WTC11 (cell line): ENCODE results near the gene ACADL. TPM values are rescaled to one million over a fixed set of nuclear protein-coding genes. Genes with fewer than 3 reads are reported as not detected.

ENCODE experiments used
- ATAC-seq: fragments of 200-7000 bp; cut with Tn5 transposase; 2 replicates; pipeline ENCODE4 v1.10.0; 2021; ENCODE audit warnings: mild to moderate bottlenecking, moderate library complexity
- CTCF ChIA-PET: fragments of 300-600 bp; sonication (Branson Sonifier 250); formaldehyde crosslinking; loops from one replicate; lab custom pipeline; 2021; ENCODE audit warnings: antibody characterized with exemption; lab: Charles Lee
- POLR2A ChIA-PET: fragments of 350-600 bp; sonication (Branson Sonifier 250); formaldehyde crosslinking; loops from one replicate; lab custom pipeline; 2021; ENCODE audit warnings: antibody characterized with exemption; lab: Charles Lee
- DNase-seq: peaks from one replicate; pipeline ENCODE4 v3.0.0; 2021; ENCODE audit warnings: low spot score
- H3K27ac Mint-ChIP-seq: 2 replicates; pipeline ENCODE4 v1.8.0; 2021; ENCODE audit warnings: mixed read lengths
- H3K27me3 Mint-ChIP-seq: 2 replicates; pipeline ENCODE4 v1.8.0; 2021; ENCODE audit warnings: low read depth, mild to moderate bottlenecking, moderate library complexity, mixed read lengths
- H3K36me3 Mint-ChIP-seq: 2 replicates; pipeline ENCODE4 v1.8.0; 2021; ENCODE audit warnings: mixed read lengths
- H3K4me1 Mint-ChIP-seq: 2 replicates; pipeline ENCODE4 v1.8.0; 2022; ENCODE audit warnings: mixed read lengths
- H3K4me3 Mint-ChIP-seq: 2 replicates; pipeline ENCODE4 v1.8.0; 2021; ENCODE audit warnings: mild to moderate bottlenecking, moderate library complexity, mixed read lengths
- H3K9me3 Mint-ChIP-seq: 2 replicates; pipeline ENCODE4 v1.8.0; 2021; ENCODE audit warnings: mixed read lengths
- ATF1 ChIP-seq: sonication (generic); formaldehyde crosslinking; IDR thresholded peaks from 2 replicates; pipeline ENCODE4 v1.8.1; 2023; ENCODE audit warnings: mild to moderate bottlenecking, moderate library complexity, missing genetic modification reagents
- ESRRA ChIP-seq: sonication (generic); formaldehyde crosslinking; IDR thresholded peaks from 2 replicates; pipeline ENCODE4 v1.8.1; 2022; ENCODE audit warnings: mild to moderate bottlenecking, missing genetic modification reagents, borderline replicate concordance
- FOXK1 ChIP-seq: sonication (generic); formaldehyde crosslinking; IDR thresholded peaks from 2 replicates; pipeline ENCODE4 v1.8.0; 2022; ENCODE audit warnings: mild to moderate bottlenecking, moderate library complexity, missing genetic modification reagents
- JUN ChIP-seq: sonication (generic); formaldehyde crosslinking; IDR thresholded peaks from 2 replicates; pipeline ENCODE4 v1.8.0; 2023; ENCODE audit warnings: mild to moderate bottlenecking, missing genetic modification reagents
- NFE2L1 ChIP-seq: sonication (generic); formaldehyde crosslinking; IDR thresholded peaks from 2 replicates; pipeline ENCODE4 v1.8.1; 2023; ENCODE audit warnings: missing genetic modification reagents
- NR2C2 ChIP-seq: sonication (generic); formaldehyde crosslinking; IDR thresholded peaks from 2 replicates; pipeline ENCODE4 v1.8.0; 2022; ENCODE audit warnings: mild to moderate bottlenecking, missing genetic modification reagents
- TEAD1 ChIP-seq: sonication (generic); formaldehyde crosslinking; IDR thresholded peaks from 2 replicates; pipeline ENCODE4 v1.8.0; 2022; ENCODE audit warnings: mild to moderate bottlenecking, missing genetic modification reagents
- ZNF219 ChIP-seq: sonication (generic); formaldehyde crosslinking; IDR thresholded peaks from 2 replicates; pipeline ENCODE4 v1.8.0; 2023; ENCODE audit warnings: missing genetic modification reagents, mild to moderate bottlenecking, borderline replicate concordance
- ZNF263 ChIP-seq: sonication (generic); formaldehyde crosslinking; IDR thresholded peaks from 2 replicates; pipeline ENCODE4 v1.8.1; 2022; ENCODE audit warnings: low read depth, mild to moderate bottlenecking, moderate library complexity, missing genetic modification reagents
- total RNA-seq: library from RNA; stranded (reverse); gene quantifications from 3 replicates; pipeline ENCODE4 v1.2.3, GENCODE V29; 2021
- TF ChIP-seq, protein P1 (sequence below): fragments of 200-600 bp; IDR thresholded peaks from 2 replicates; pipeline ENCODE4 v1.8.0; 2022; ENCODE audit warnings: antibody characterized with exemption
- TF ChIP-seq, protein P2 (sequence below): fragments of 250-450 bp; sonication (Bioruptor Pico); conservative IDR thresholded peaks from 2 replicates; pipeline ENCODE4 v1.9.0; 2021; ENCODE audit warnings: mild to moderate bottlenecking
- TF ChIP-seq, protein P3 (sequence below): sonication (generic); formaldehyde crosslinking; IDR thresholded peaks from 2 replicates; pipeline ENCODE4 v1.8.1; 2023; ENCODE audit warnings: mild to moderate bottlenecking, missing genetic modification reagents, moderate library complexity
- TF ChIP-seq, protein P4 (sequence below): sonication (generic); formaldehyde crosslinking; IDR thresholded peaks from 2 replicates; pipeline ENCODE4 v1.8.1; 2023; ENCODE audit warnings: mild to moderate bottlenecking, missing genetic modification reagents
- TF ChIP-seq, protein P5 (sequence below): fragments of 250-450 bp; sonication (Bioruptor Pico); IDR thresholded peaks from 2 replicates; pipeline ENCODE4 v1.9.0; 2021; ENCODE audit warnings: moderate library complexity, mild to moderate bottlenecking, inconsistent platforms, borderline replicate concordance
- TF ChIP-seq, protein P6 (sequence below): sonication (generic); formaldehyde crosslinking; IDR thresholded peaks from 2 replicates; pipeline ENCODE4 v1.8.0; 2023; ENCODE audit warnings: mild to moderate bottlenecking, missing genetic modification reagents
- TF ChIP-seq, protein P7 (sequence below): fragments of 250-450 bp; sonication (Bioruptor Pico); IDR thresholded peaks from 2 replicates; pipeline ENCODE4 v1.8.0; 2021; ENCODE audit warnings: mild to moderate bottlenecking
- TF ChIP-seq, protein P8 (sequence below): sonication (generic); formaldehyde crosslinking; IDR thresholded peaks from 2 replicates; pipeline ENCODE4 v1.8.1; 2022; ENCODE audit warnings: low read depth, missing genetic modification reagents, borderline replicate concordance

The ACADL gene
- total RNA-seq, 1 experiment from 2014 or later: 0.42 TPM

DNA sequence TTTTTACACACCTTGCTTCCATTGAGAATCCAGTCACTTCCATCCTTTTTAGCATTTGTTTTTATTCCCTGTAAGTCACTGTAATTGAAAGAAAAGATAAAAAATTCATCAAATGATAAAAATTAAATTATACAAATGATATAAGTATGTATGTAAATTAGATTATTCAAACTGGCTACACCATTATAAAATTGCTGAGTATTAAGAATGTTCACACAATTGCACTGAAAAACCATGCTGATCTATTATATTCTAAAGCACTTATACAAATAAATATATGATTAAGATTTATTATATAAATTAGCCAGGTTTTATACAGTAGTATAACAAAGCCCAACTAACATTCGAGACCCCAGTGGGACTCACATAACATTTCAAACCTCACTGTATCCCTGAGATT lies 15.1 kb downstream of the ACADL start:
- ATAC-seq: no peak
- ChIA-PET POLR2A (no interaction called here), CTCF (no interaction called here)
- no peaks in the 10 kb centered on the region for H3K9me3 Mint-ChIP-seq
- no peak for TF ChIP-seq NR2C2 (CRISPR knock-in tag)
- TF ChIP-seq, protein P1, sequence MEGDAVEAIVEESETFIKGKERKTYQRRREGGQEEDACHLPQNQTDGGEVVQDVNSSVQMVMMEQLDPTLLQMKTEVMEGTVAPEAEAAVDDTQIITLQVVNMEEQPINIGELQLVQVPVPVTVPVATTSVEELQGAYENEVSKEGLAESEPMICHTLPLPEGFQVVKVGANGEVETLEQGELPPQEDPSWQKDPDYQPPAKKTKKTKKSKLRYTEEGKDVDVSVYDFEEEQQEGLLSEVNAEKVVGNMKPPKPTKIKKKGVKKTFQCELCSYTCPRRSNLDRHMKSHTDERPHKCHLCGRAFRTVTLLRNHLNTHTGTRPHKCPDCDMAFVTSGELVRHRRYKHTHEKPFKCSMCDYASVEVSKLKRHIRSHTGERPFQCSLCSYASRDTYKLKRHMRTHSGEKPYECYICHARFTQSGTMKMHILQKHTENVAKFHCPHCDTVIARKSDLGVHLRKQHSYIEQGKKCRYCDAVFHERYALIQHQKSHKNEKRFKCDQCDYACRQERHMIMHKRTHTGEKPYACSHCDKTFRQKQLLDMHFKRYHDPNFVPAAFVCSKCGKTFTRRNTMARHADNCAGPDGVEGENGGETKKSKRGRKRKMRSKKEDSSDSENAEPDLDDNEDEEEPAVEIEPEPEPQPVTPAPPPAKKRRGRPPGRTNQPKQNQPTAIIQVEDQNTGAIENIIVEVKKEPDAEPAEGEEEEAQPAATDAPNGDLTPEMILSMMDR: no peak
- H3K36me3 Mint-ChIP-seq: no peaks in the 10 kb centered on the region
- no peak overlapping the region for H3K4me3 Mint-ChIP-seq
- H3K4me1 Mint-ChIP-seq: no peaks in the 10 kb centered on the region
- no peaks in the 10 kb centered on the region for H3K27me3 Mint-ChIP-seq
- H3K27ac Mint-ChIP-seq: no peak overlapping the region
- no peak for DNase-seq

DNA sequence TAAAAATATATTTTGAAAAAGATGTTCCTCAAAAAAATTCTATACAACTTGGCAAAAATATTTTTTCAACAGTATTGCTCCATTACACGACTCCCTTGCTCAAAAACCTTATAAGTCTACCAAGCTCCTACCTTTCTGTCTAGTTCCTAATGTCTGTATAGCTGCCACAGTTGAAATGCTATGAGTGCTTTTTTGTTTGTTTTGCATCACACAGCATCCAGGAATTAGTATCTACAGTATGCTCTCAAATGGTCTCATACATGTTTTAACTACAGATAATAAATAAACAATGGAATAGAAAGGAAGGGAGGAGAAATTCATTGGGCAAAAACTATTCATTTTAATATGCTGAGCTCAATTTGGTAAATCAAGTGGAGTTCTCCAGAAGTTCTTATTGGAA lies 17.3 kb downstream of the ACADL start:
- no peak overlapping the region for H3K4me3 Mint-ChIP-seq
- POLR2A ChIA-PET: no interaction called here
- H3K27ac Mint-ChIP-seq: no peak overlapping the region
- no peaks in the 10 kb centered on the region for H3K9me3 Mint-ChIP-seq
- no peak for ATAC-seq
- no peaks in the 10 kb centered on the region for H3K27me3 Mint-ChIP-seq
- TF ChIP-seq NFE2L1 (CRISPR knock-in tag): no peak
- TF ChIP-seq, protein P2, sequence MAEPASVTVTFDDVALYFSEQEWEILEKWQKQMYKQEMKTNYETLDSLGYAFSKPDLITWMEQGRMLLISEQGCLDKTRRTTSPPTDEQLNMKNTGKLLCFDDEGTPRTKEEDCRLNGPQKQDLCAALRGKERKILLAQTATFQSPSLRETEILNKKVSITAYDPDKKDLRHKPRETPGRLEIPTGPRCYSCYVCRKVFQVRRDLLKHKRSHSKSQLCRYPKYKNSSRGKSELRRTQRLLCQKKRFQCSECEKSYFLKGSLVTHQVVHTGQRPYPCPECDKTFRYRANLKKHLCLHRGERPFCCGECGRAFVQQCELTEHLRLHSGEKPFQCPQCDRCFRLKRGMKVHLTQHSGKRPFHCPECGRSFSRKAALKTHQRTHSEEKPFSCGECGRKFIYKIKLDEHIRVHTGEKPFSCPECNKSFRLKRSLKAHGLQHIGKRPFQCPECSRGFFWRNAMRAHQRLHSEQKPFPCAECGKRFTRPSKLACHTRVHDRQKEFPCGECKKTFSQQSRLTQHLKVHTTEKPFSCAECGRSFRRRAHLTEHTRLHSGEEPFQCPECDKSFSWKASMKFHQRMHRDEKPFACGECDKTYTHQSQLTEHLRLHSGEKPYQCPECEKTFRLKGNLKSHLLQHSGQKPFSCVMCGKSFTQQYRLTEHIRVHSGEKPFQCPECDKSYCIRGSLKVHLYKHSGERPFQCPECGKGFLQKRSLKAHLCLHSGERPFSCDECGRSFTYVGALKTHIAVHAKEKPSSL (CRISPR knock-in tag): no peak
- TF ChIP-seq, protein P3, sequence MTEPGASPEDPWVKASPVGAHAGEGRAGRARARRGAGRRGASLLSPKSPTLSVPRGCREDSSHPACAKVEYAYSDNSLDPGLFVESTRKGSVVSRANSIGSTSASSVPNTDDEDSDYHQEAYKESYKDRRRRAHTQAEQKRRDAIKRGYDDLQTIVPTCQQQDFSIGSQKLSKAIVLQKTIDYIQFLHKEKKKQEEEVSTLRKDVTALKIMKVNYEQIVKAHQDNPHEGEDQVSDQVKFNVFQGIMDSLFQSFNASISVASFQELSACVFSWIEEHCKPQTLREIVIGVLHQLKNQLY (CRISPR knock-in tag): no peak
- no peak for TF ChIP-seq ATF1 (CRISPR knock-in tag)
- no peak for TF ChIP-seq JUN (CRISPR knock-in tag)
- TF ChIP-seq, protein P4, sequence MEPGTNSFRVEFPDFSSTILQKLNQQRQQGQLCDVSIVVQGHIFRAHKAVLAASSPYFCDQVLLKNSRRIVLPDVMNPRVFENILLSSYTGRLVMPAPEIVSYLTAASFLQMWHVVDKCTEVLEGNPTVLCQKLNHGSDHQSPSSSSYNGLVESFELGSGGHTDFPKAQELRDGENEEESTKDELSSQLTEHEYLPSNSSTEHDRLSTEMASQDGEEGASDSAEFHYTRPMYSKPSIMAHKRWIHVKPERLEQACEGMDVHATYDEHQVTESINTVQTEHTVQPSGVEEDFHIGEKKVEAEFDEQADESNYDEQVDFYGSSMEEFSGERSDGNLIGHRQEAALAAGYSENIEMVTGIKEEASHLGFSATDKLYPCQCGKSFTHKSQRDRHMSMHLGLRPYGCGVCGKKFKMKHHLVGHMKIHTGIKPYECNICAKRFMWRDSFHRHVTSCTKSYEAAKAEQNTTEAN: no peak
- TF ChIP-seq FOXK1 (CRISPR knock-in tag): no peak
- TF ChIP-seq ESRRA (CRISPR knock-in tag): no peak
- TF ChIP-seq, protein P5, sequence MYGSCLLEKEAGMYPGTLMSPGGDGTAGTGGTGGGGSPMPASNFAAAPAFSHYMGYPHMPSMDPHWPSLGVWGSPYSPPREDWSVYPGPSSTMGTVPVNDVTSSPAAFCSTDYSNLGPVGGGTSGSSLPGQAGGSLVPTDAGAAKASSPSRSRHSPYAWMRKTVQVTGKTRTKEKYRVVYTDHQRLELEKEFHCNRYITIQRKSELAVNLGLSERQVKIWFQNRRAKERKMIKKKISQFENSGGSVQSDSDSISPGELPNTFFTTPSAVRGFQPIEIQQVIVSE: no peak
- TF ChIP-seq, protein P6, sequence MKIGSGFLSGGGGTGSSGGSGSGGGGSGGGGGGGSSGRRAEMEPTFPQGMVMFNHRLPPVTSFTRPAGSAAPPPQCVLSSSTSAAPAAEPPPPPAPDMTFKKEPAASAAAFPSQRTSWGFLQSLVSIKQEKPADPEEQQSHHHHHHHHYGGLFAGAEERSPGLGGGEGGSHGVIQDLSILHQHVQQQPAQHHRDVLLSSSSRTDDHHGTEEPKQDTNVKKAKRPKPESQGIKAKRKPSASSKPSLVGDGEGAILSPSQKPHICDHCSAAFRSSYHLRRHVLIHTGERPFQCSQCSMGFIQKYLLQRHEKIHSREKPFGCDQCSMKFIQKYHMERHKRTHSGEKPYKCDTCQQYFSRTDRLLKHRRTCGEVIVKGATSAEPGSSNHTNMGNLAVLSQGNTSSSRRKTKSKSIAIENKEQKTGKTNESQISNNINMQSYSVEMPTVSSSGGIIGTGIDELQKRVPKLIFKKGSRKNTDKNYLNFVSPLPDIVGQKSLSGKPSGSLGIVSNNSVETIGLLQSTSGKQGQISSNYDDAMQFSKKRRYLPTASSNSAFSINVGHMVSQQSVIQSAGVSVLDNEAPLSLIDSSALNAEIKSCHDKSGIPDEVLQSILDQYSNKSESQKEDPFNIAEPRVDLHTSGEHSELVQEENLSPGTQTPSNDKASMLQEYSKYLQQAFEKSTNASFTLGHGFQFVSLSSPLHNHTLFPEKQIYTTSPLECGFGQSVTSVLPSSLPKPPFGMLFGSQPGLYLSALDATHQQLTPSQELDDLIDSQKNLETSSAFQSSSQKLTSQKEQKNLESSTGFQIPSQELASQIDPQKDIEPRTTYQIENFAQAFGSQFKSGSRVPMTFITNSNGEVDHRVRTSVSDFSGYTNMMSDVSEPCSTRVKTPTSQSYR (CRISPR knock-in tag): no peak
- TF ChIP-seq, protein P7, sequence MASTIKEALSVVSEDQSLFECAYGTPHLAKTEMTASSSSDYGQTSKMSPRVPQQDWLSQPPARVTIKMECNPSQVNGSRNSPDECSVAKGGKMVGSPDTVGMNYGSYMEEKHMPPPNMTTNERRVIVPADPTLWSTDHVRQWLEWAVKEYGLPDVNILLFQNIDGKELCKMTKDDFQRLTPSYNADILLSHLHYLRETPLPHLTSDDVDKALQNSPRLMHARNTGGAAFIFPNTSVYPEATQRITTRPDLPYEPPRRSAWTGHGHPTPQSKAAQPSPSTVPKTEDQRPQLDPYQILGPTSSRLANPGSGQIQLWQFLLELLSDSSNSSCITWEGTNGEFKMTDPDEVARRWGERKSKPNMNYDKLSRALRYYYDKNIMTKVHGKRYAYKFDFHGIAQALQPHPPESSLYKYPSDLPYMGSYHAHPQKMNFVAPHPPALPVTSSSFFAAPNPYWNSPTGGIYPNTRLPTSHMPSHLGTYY (CRISPR knock-in tag): no peak
- TF ChIP-seq, protein P8, sequence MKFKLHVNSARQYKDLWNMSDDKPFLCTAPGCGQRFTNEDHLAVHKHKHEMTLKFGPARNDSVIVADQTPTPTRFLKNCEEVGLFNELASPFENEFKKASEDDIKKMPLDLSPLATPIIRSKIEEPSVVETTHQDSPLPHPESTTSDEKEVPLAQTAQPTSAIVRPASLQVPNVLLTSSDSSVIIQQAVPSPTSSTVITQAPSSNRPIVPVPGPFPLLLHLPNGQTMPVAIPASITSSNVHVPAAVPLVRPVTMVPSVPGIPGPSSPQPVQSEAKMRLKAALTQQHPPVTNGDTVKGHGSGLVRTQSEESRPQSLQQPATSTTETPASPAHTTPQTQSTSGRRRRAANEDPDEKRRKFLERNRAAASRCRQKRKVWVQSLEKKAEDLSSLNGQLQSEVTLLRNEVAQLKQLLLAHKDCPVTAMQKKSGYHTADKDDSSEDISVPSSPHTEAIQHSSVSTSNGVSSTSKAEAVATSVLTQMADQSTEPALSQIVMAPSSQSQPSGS: no peak
- TF ChIP-seq TEAD1 (CRISPR knock-in tag): no peak
- TF ChIP-seq ZNF219 (CRISPR knock-in tag): no peak
- TF ChIP-seq ZNF263 (CRISPR knock-in tag): no peak
- CTCF ChIA-PET: no interaction called here
- no peaks in the 10 kb centered on the region for H3K4me1 Mint-ChIP-seq
- H3K36me3 Mint-ChIP-seq: no peaks in the 10 kb centered on the region
- no peak for DNase-seq
